ENCODE data around the gene PKNOX1.
"Not testable (repeated sequence)": the region's sequence is repeated elsewhere in the genome, so short reads cannot be mapped to it uniquely, and the experiment has no call there.

Gene PKNOX1, protein sequence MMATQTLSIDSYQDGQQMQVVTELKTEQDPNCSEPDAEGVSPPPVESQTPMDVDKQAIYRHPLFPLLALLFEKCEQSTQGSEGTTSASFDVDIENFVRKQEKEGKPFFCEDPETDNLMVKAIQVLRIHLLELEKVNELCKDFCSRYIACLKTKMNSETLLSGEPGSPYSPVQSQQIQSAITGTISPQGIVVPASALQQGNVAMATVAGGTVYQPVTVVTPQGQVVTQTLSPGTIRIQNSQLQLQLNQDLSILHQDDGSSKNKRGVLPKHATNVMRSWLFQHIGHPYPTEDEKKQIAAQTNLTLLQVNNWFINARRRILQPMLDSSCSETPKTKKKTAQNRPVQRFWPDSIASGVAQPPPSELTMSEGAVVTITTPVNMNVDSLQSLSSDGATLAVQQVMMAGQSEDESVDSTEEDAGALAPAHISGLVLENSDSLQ

DNA sequence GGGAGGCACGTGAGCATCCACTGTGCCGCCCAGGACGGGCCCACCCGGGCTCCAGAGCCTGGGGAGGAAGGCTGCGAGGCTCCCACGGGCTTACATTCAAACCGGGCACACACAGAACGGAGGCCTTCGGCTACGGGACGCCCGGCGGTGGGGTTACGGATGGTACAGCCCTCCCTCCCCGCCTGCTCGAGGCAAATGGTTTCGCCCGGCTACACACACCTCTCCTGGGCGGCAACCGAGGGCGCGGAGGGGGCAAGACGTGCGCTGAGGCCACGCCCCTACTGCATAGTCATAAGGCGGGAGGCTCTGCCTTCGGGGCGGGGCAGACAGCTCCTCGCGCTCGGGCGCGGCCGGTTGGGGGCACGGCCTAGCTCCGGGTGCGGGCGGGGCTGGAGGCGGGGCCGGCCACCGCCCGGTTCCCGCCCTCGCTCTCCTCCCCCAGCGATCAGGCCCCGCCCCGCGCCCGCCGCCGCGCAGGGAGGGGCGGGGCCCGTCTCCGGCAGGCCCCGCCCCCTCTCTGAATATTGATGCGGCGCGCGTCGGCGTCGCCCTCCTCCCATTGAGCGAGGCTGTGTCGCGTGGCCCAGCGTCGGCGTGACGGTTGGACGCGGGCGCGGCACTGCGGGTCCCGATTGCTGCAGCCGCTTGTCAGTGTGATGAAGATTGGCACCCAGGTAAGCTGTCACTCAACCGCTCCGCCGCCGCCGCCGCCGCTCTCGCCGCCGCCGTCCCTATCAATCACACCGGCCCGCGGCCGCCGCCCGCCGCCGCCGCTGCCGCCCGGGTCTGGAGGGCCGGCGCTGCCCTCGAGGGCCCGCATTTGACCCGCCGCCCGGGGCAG lies at the start of gene PKNOX1:
PKNOX1 (plus strand) TSS at position 572 of the 841 bp plus-strand sequence. CDS start 29,820 bp downstream, outside the sequence.
- peak; percentile 99 for DNase-seq

DNA sequence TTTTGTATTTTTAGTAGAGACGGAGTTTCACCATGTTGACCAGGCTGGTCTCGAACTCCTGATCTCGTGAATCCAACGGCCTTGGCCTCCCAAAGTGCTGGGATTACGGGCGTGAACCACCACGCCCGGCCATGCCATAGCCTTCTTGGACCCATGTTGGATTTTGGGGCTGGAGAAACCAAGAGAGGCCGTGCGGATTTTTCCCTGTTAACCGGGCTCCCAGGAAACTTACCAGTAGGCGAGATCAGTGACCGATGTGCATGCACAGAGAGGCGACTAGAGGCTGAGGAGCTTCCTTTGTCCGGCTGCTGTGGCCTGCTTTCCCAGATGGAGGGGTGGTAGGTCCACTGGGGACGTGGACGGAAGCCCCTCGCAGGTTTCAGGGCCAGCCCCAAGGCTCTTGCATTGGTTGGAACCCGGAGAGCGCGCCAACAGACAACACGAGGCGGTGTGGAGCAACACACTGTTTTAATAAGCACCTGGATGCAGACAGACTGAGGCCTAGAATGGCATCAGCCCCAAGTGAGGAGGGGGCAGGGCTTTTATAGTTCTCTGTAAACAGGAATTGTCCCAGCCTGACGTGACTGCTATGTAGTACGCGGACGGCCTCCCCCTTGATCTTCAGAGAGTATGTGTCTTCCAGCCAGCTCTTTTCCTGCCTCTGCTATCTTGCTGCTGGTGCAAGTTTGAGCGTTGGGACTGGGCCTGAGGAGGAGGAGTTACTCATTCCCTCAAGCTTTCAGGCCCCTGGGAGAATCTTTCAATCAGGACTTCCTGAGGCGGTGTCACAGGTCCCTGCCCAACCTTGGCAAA lies 49.0 kb upstream of the PKNOX1 start, which contains the start of gene ERVH48-1:
ERVH48-1 (minus strand) TSS at position 517 of the 813 bp plus-strand sequence. CDS start 6,624 bp downstream, outside the sequence.
- ATAC-seq: no peak
- no peak for DNase-seq

More for the DNA sequence above, at the start of gene PKNOX1:
- peak; percentile 92 for ATAC-seq

DNA sequence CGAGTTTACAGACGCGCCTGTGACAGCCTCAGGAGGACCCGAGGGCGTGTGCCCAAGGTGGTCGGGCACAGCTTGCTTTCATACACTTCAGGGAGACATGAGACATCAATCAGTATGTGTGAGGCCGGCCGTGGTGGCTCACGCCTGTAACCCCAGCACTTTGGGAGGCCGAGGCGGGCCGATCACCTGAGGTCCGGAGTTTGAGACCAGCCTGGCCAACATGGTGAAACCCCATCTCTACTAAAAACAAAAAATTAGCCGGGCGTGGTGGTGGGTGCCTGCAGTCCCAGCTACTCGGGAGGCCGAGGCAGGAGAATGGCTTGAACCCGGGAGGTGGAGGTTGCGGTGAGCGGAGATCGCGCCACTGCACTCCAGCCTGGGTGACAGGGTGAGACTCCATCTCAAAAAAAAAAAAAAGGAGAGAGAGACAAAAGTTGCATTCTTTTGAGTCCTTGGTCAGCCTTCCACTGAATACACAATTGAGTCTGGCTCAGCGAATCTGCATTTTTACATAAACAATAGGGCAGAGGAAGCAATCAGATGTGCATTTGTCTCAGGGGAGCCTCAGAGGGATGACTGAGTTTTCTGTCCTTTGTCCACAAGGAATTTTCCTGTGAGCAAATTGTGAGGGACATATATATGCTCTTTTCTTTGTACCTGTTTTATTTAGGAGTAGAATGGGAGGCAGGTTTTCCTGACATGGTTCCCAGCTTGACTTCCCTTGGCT lies 46.7 kb upstream of the PKNOX1 start:
- not testable (repeated sequence) for ATAC-seq, DNase-seq

DNA sequence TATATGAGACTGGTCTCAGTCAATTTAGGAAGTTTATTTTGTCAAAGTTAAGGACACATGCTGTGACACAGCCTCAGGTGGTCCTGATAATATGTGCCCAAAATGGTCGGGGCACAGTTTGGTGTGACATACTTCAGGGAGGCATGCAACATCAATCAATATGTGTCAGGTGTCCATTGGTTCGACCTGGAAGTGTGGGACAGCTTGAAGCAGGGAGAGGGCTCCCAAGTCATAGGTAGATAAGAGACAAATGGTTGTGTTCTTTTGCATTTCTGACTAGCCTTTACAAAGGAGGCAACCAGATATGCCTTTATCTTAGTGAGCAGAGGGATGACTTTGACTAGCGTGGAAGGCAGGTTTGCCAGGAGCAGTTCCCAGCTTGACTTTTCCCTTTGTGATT lies 44.4 kb upstream of the PKNOX1 start:
- ATAC-seq (no peak), DNase-seq (no peak)

DNA sequence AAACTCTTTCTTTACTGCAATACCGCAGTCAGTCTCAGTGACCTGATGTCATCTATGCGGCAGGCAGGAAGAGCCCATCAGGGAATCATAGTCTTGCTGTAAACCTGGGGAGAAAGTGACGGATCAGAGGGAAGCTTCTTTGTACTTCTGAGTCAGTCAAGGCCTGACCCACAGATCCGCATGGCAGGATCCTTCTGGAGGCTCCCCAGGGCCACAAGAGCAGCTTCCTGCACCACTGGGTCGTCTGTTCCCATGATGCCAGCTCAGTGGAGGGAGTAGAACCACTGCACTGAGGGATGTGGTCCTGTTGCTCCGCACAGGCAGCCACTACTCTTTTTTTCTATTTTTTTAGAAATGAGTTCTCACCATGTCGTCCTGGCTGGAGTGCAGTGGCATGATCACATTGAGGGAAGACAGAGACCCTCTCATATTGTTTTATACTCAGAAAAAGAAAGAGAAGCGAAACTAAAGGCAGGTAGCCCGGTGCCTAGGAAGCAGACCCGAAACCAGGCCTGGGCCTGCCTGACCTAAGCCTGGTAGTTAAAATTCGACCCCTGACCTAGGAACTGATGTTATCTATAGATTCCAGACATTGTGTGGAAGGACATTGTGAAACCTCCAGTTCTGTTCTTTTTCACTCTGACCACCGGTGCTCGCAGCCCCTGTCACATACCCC lies 42.7 kb upstream of the PKNOX1 start:
- DNase-seq (no peak), ATAC-seq (no peak)

DNA sequence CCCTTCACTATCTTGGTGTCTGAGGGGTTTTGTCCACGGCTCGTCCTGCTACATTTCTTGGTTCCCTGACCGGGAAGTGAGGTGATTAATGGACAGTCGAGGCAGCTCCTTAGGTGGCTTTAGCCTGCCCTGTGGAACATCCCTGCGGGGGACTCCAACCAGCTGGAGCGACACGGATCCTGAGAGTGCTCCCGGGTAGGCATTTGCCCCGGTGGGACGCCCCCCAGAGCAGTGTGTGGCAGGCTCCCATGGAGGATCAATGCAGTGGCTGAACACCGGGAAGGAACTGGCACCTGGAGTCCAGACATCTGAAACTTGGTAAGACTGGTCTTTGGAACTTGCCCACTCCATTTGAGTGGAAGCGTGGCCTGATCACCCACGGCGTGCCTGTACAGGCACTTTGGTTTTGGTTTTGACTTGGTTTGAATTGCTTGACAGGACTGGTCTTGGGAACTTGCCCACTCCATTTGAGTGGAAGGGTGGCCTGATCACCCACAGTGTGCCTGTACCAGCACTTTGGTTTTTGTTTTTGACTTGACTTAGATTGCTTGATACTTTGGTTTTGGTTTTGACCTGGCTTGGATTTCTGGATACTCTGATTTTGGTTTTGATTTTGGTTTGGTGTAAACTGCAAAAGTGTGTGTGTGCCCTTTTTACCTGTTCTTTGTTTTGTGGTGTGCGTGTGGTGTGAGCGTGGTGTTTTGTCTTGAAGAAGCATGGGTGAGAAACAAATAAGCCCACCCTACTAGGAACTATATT lies 41.8 kb upstream of the PKNOX1 start:
- ATAC-seq, DNase-seq: not testable (repeated sequence)

DNA sequence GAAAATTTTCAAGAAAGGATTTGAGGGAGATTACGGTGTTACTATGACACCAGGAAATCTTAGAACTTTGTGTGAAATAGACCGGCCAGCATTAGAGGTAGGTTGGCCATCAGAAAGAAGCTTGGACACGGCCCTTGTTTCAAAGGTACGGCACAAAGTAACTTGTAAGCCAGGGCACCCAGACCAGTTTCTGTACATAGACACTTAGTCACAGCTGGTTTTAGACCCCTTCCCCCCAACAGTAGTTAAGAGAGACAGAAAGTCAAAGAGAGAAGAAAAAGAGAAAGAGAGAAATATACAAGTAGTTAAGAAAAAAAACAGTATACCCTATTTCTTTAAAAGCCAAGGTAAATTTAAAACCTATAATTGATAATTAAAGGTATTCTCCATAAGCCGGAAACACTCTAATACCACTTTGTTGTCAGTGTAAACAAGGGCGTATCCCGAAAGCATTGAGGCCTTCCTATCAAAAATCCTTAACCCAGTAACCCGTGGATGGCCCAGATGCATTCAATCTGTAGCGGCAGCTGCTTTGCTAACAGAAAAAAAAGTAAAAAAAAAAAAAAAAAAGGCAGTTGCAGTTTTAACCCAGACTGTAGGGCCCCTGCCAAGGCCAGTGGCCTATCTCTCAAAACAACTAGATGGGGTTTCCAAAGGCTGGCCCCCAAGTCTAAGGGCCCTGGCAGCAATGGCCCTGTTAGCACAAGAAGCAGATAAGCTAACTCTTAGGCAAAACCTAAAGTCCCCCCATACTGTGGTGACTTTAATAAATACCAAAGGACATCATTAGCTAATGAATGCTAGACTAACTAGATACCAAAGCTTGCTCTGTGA lies 41.0 kb upstream of the PKNOX1 start:
- not testable (repeated sequence) for DNase-seq, ATAC-seq

DNA sequence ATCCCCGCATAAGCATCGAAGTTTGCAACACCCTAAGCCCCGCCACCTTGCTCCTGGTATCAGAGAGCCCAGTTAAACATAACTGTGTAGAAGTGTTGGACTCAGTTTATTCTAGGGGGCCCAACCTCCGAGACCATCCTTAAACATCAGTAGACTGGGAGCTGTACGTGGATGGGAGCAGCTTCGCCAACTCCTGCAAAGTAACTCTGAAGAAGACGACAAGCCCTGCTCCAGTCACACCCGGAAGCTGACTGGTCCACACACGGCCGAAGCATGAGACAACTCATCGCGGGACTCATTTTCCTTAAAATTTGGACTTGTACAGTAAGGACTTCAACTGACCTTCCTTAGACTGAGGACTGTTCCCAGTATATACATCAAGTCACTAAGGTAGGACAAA lies 40.4 kb upstream of the PKNOX1 start:
- not testable (repeated sequence) for ATAC-seq, DNase-seq

DNA sequence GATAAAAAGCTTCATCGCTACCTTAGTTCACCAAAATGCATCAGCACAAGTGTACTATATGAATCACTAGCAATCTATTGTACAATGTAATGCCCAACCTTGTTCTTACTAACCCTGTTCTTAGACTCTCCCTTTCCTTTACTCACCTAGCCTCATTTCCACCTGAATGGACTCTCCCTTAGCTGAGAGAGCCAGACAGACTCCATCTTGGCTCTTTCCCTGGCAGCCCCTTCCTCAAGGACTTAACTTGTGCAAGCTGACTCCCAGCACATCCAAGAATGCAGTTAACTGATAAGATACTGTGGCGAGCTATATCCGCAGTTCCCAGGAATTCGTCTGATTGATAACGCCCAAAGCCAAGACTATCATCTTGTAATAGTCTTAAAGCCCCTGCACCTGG lies 38.0 kb upstream of the PKNOX1 start:
- not testable (repeated sequence) for ATAC-seq, DNase-seq

DNA sequence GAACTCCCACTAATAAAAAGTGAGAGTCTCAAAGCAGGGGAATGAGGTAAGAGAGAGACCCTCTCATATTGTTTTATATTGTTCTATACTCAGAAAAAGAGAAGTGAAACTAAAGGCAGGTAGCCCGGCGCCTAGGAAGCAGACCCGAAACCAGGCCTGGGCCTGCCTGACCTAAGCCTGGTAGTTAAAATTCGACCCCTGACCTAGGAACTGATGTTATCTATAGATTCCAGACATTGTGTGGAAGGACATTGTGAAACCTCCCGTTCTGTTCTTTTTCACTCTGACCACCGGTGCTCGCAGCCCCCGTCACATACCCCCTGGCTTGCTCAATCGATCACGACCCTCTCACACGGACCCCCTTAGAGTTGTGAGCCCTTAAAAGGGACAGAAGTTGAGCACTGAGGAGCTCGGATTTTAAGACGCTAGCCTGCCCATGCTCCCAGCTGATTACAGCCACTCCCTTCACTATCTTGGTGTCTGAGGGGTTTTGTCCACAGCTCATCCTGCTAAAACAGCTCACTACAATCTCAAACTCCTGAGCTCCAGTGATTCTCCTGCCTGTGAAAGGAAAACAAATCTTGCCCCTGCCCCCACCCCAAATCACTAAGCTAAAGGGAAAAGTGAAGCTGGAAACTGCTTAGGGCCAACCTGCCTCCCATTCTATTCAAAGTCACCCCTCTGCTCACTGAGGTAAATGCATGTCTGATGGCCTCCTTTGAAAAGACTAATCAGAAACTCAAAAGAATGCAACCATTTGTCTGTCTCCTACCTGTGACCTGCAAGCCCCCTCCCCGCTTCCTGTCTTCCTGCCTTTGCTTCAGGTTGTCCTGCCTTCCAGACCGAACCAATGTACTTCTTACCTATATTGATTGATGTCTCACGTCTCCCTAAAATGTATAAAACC lies 37.1 kb upstream of the PKNOX1 start:
- ATAC-seq, DNase-seq: not testable (repeated sequence)

DNA sequence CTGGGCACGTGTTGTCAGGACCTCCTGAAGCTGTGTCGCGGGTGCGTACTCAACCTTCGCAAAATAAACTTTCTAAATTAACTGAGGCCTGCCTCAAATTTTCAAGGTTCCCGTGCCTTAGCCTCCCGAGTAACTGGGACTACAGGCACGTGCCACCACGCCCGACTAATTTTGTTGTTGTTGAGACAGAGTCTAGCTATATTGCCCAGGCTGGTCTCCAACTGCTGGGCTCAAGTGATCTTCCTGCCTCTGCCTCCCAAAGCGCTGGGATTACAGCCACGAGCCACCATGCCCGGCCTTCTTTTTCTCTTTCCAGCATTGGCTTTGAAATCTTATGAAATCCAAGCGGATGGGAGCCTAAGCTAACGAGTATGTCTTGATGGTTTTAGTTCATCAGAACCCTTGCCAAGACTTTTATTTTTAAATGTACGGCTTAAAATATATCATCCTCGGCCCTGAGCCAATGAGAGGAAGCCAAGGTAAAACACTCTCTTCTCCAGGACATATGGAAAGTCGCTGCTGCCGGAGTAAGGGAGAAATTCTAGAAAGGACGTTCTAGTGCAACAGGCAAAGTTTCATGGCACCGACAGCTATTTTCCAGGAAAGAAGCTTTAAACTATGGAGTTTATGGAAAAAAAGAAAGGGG lies 36.3 kb upstream of the PKNOX1 start:
- no peak for DNase-seq
- ATAC-seq: no peak

DNA sequence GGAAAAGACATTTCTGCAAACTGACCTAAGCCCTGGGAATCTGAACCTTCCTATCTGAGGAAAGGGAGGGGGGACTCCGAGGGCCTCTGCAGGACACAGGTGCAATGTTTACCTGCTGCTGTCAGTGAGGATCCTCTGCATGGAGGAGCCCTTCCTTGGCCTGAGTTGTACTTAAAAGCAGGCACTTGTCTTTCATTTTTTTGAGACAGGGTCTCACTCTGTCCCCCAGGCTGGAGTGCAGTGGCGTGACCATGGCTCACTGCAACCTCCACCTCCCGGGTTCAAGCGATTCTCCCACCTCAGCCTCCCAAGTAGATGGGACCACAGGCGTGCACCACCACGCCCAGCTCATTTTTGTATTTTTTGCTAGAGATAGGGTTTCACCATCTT lies 35.8 kb upstream of the PKNOX1 start:
- not testable (repeated sequence) for DNase-seq

DNA sequence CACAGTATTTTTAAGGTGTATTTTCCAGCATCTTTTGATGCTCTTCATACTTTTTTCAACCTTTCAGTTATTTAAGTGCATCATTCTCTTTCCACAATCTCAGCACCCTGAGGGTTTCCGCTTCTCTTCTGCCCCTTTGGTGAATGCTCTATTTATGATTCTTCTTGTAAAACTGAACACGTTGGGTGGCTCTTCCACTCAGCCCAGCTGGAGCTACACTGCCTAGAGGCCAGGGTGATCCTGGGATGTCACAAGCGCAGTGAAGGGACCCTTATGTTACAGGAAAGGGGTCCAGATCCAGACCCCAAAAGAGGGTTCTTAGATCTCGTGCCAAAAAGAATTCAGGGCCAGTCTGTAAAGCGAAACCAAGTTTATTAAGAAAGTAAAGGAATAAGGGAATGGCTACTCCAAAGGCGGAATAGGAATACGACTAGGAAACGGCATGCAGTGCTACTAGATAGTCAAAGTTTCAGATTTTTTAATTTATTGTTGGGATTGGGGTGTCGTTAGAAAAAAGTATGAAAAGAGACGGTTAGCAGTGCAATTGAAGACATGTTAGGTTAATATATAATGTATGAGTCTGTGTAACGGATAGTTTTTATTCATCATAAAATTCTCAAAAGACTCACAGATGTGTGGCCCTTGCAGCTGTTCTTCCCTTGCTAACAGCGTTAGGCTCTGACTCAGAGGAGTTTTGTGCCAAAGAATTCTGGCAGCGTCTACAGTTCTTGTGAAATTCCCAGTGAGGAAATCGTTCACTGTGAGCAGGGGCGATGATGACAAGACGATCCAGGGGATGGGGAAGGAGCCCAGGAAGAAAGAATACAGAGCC lies 34.6 kb upstream of the PKNOX1 start:
- ATAC-seq (no peak), DNase-seq (no peak)

More for the DNA sequence above, 35.8 kb upstream of the PKNOX1 start:
- not testable (repeated sequence) for ATAC-seq

DNA sequence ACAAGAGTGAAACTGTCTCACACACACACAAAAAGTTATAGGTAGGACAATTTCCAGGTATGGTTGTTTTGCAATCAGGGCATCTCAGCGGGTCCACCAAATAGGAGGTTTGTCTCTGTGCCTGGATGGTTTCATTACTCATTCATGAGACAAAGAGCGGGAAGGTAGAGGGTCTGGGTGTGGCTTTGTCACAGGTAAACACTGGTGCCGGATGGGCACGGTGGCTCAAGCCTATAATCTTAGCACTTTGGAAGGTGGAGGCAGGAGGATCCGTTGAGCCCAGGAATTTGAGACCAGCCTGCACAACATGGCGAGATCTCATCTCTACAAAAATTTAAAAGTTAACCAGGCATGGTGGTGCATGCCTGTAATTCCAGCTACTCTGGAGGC lies 32.7 kb upstream of the PKNOX1 start:
- DNase-seq (no peak), ATAC-seq (no peak)

DNA sequence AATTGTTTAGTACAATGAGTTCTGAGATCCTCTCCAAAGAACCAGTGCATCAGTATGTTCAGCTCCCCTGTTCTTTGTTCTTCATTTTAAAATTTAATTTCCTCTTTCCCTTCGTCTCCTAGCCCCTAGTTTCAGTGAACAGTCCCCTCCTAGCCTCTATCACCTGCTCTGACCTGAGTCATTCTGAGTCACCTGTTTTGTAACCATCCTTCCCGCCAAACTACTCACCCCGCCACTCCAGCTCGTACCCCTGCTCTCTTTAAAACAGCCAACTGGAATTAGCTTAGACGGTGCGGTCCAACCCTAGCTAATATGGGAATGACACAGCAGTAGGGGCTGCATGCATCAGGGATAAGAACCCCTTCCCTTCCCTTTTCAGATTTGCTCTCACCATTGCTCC lies 32.1 kb upstream of the PKNOX1 start:
- ATAC-seq: no peak
- DNase-seq: no peak

DNA sequence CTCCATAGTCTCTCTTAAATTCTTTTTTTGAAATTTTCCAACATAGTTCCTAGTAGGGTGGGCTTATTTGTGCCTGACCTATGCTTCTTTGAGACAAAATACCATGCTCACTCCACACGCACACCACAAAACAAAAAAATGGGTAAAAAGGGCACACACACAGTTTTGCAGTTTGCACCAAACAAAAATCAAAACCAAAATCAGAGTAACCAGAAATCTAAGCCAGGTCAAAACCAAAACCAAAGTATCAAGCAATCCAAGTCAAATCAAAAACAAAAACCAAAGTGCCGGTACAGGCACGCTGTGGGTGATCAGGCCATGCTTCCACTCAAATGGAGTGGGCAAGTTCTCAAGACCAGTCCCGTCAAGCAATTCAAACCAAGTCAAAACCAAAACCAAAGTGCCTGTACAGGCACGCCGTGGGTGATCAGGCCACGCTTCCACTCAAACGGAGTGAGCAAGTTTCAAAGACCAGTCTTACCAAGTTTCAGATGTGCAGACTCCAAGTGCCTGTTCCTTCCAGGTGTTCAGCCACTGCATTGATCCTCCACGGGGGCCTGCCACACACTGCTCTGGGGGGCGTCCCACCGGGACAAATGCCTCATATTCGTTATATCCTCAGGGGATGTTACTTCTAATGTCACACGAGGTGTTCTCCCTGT lies 25.1 kb upstream of the PKNOX1 start:
- not testable (repeated sequence) for DNase-seq, ATAC-seq

All from stimulated activated naive CD8-positive, alpha-beta T cell treated with anti-CD3 and anti-CD28 coated beads, Interleukin-15, Interleukin-2, amounts not matched to agents 100 U/mL and 50 U/mL, for 24 hours (primary cell).